Keratinocyte (primary cell): ENCODE measurements around the gene IRF9. TPM values are rescaled to one million over a fixed set of nuclear protein-coding genes. Genes with fewer than 3 reads are reported as not detected.

Source experiments
- DNase-seq: peaks from one replicate; pipeline ENCODE4 v3.0.0-alpha.2; 2011; ENCODE audit warnings: low read depth, missing footprints, low spot score
- FAIRE-seq: peaks from 2 replicates; lab custom pipeline; 2011; peaks lifted over from hg19 to GRCh38; lab: Jason Lieb, UNC
- H2AFZ ChIP-seq: 2 replicates; pipeline ENCODE4 v1.6.0; 2012; ENCODE audit warnings: low read length, control low read depth, inconsistent platforms; ENCODE audit not compliant: control insufficient read depth
- H3K27ac ChIP-seq: 2 replicates; pipeline ENCODE4 v1.5.1; 2011; ENCODE audit warnings: low read length; ENCODE audit not compliant: control insufficient read depth, insufficient read depth
- H3K27me3 ChIP-seq: 3 replicates; pipeline ENCODE4 v1.6.0; 2011; ENCODE audit warnings: low read length; ENCODE audit not compliant: control insufficient read depth, insufficient read depth; ENCODE audit errors: extremely low read depth
- H3K36me3 ChIP-seq, 2 experiments: 2 replicates in 1 of 2; 3 replicates in 1 of 2; pipeline ENCODE4 v1.5.1; 2011; ENCODE audit warnings: low read length in 2 of 2, mild to moderate bottlenecking in 1 of 2; ENCODE audit not compliant: control insufficient read depth in 2 of 2, insufficient read depth in 2 of 2; ENCODE audit errors: extremely low read depth in 1 of 2
- H3K4me1 ChIP-seq: 3 replicates; pipeline ENCODE4 v1.5.1; 2011; ENCODE audit warnings: low read length; ENCODE audit not compliant: control insufficient read depth, insufficient read depth; ENCODE audit errors: extremely low read depth
- H3K4me2 ChIP-seq: 3 replicates; pipeline ENCODE4 v1.6.0; 2011; ENCODE audit warnings: low read depth, low read length; ENCODE audit not compliant: control insufficient read depth, insufficient read depth; ENCODE audit errors: extremely low read depth
- H3K4me3 ChIP-seq, 3 experiments: fragments of 200-600 bp in 1 of 3; sonication (generic) in 1 of 3; 2 replicates in 2 of 3; 3 replicates in 1 of 3; pipeline ENCODE4 v1.5.1; 2011 to 2016; ENCODE audit warnings: low read length in 3 of 3, mild to moderate bottlenecking in 3 of 3, control low read depth in 2 of 3, inconsistent platforms in 1 of 3, low read depth in 1 of 3, mixed read lengths in 1 of 3, mixed run types in 1 of 3, moderate library complexity in 1 of 3; ENCODE audit not compliant: control insufficient read depth in 2 of 3, insufficient read depth in 2 of 3; ENCODE audit errors: extremely low read depth in 1 of 3
- H3K79me2 ChIP-seq: 2 replicates; pipeline ENCODE4 v1.6.0; 2012; ENCODE audit warnings: low read length; ENCODE audit not compliant: control insufficient read depth, insufficient read depth
- H3K9ac ChIP-seq: 3 replicates; pipeline ENCODE4 v1.6.0; 2011; ENCODE audit warnings: low read length; ENCODE audit not compliant: control insufficient read depth, insufficient read depth; ENCODE audit errors: extremely low read depth
- H3K9me1 ChIP-seq: 3 replicates; pipeline ENCODE4 v1.6.0; 2011; ENCODE audit warnings: low read length; ENCODE audit not compliant: control insufficient read depth, insufficient read depth; ENCODE audit errors: extremely low read depth
- H3K9me3 ChIP-seq: 2 replicates; pipeline ENCODE4 v1.5.1; 2012; ENCODE audit warnings: low read depth, low read length; ENCODE audit not compliant: control insufficient read depth
- H4K20me1 ChIP-seq: 3 replicates; pipeline ENCODE4 v1.6.0; 2011; ENCODE audit warnings: low read length; ENCODE audit not compliant: control insufficient read depth, insufficient read depth; ENCODE audit errors: extremely low read depth
- EZH2 ChIP-seq: IDR thresholded peaks from one replicate; pipeline ENCODE4 v1.6.1; 2012; ENCODE audit warnings: inconsistent platforms, mild to moderate bottlenecking, low read length, moderate library complexity
- dilution Hi-C: fragments of 300-500 bp; cut with MboI; formaldehyde crosslinking; loops from one replicate; pipeline ENCODE4 v1.7.0; 2020; ENCODE audit warnings: low sequenced_read_pairs; ENCODE audit not compliant: extremely low pct_ligation_motif_present
- polyA plus RNA-seq, 5 experiments: library from polyadenylated mRNA; depleted of rRNA in 3 of 5; stranded (reverse) in 3 of 5; stranded (forward) in 1 of 5; unstranded in 1 of 5; fragments of >200 nt; gene quantifications; 1 replicate in 1 of 5; 2 replicates in 3 of 5; 3 replicates in 1 of 5; pipeline versions ENCODE4 v1.2.1 to v1.2.3, GENCODE V29; 2011 to 2012; ENCODE audit warnings: missing spikeins in 2 of 5, low read depth in 1 of 5, low replicate concordance in 1 of 5
- TF ChIP-seq, protein P1 (sequence below), 3 experiments: IDR thresholded peaks in 1 of 3; conservative IDR thresholded peaks in 1 of 3; optimal IDR thresholded peaks in 1 of 3; 2 replicates in 2 of 3; 3 replicates in 1 of 3; pipeline versions ENCODE3 to v1.5.1; 2011; ENCODE audit warnings: low read length in 3 of 3, mild to moderate bottlenecking in 3 of 3, moderate library complexity in 2 of 3, control low read depth in 1 of 3, inconsistent platforms in 1 of 3; ENCODE audit not compliant: insufficient read depth in 2 of 3; ENCODE audit errors: extremely low read depth in 1 of 3

The IRF9 gene
- polyA plus RNA-seq, 1 donor (not counting 4 experiments of a cell fraction or from before 2014, with no cell fraction given): 117 TPM

DNA sequence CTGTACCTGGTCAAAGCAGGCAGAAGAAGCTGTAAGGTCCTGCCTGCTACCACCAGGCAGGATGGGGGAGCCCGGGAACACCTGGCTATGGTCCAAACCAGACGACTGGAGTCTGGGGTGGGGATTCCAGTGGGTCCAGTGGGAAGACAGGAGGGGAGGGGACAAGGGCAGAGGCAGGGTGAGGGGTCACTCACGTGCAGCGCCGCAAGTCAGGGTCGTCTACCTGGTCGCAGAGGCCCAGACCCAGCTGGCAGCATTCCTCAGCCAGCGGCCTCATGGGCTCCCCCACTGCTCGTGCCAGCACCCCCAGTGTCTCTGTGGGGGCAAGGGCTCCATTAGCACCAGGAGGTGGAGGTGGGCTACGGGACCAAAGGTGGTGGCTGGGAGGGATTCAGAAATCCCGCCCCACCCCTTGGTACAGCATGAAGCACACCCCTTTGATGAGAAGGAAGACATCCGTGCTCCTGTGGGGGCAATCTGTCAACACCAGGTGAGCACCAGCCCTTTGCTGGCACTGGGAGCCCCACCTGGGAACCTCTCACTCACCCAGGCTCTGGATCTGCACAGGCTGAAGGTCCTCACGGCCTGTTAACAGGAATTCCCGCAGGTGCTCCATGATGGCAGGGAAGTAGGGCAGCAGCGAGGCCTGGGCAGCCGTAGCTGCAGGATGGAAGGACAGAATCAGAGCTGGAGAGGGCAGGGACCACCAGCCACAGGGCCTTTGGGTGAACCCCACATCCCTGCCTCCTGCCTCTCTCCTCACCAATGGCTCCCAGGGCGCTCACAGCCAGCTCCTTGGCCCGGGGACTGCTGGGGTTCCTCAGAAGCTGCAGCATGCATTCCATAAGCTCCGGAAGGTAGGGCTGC is 23.3 kb downstream of the IRF9 start:
- no peak overlapping the region for H2AFZ ChIP-seq
- TF ChIP-seq, protein P1, sequence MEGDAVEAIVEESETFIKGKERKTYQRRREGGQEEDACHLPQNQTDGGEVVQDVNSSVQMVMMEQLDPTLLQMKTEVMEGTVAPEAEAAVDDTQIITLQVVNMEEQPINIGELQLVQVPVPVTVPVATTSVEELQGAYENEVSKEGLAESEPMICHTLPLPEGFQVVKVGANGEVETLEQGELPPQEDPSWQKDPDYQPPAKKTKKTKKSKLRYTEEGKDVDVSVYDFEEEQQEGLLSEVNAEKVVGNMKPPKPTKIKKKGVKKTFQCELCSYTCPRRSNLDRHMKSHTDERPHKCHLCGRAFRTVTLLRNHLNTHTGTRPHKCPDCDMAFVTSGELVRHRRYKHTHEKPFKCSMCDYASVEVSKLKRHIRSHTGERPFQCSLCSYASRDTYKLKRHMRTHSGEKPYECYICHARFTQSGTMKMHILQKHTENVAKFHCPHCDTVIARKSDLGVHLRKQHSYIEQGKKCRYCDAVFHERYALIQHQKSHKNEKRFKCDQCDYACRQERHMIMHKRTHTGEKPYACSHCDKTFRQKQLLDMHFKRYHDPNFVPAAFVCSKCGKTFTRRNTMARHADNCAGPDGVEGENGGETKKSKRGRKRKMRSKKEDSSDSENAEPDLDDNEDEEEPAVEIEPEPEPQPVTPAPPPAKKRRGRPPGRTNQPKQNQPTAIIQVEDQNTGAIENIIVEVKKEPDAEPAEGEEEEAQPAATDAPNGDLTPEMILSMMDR (optimal IDR thresholded peaks at IDR 0.05 in 1 of 3, IDR thresholded peaks at IDR 0.05 in 1 of 3, conservative IDR thresholded peaks at IDR 0.05 in 1 of 3; ENCODE audit: extremely low read depth in 1 of 3, insufficient read depth in 2 of 3, low read length in 3 of 3): no peak
- no peak for TF ChIP-seq EZH2
- DNase-seq (no peak), FAIRE-seq (no peak)
- H3K27ac ChIP-seq: no peak overlapping the region
- no peak overlapping the region for H3K4me2 ChIP-seq
- H4K20me1 ChIP-seq: peaks cover 11% of the 10 kb centered on the region
- H3K9ac ChIP-seq: no peak overlapping the region
- peaks cover 12% of the 10 kb centered on the region for H3K79me2 ChIP-seq
- peaks cover 15% of the 10 kb centered on the region for H3K4me1 ChIP-seq
- peaks cover 45 to 58% of the 10 kb centered on the region in 2 experiments for H3K36me3 ChIP-seq
- H3K9me3 ChIP-seq: no peaks in the 10 kb centered on the region
- H3K27me3 ChIP-seq: no peaks in the 10 kb centered on the region
- dilution Hi-C loops: no loop called here
- no peak overlapping the region for H3K4me3 ChIP-seq
- no peaks in the 10 kb centered on the region for H3K9me1 ChIP-seq

DNA sequence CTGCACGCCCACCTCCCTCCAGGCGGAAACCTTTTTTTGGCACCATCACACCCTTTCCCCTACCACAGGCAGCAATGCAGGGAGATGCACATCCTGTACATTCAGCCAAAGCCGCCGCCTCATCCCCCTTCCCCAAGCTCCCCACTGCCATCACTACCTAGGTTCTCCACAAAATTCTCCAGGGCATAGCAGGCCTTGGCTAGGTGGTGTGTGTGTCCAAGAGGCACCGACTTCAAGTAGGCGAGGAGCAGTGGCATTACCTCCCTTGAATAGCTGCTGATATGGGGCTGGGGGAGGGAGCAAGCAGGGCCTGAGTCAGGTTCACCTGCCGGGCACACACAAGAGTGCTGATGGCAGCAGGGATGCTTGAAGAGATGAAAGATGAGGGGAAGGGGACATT is 24.0 kb downstream of the IRF9 start:
- H3K79me2 ChIP-seq: peaks cover 12% of the 10 kb centered on the region
- no peak for FAIRE-seq
- H3K9me1 ChIP-seq: no peaks in the 10 kb centered on the region
- dilution Hi-C loops: no loop called here
- no peak overlapping the region for H3K27ac ChIP-seq
- H3K9me3 ChIP-seq: no peaks in the 10 kb centered on the region
- no peak overlapping the region for H3K9ac ChIP-seq
- H2AFZ ChIP-seq: no peak overlapping the region
- no peak overlapping the region for H3K4me2 ChIP-seq
- H3K36me3 ChIP-seq: peaks cover 47 to 51% of the 10 kb centered on the region in 2 experiments
- H3K4me3 ChIP-seq: no peak overlapping the region
- peaks cover 6% of the 10 kb centered on the region for H4K20me1 ChIP-seq
- H3K4me1 ChIP-seq: peaks cover 15% of the 10 kb centered on the region
- no peak for TF ChIP-seq EZH2
- TF ChIP-seq, protein P1 (optimal IDR thresholded peaks at IDR 0.05 in 1 of 3, IDR thresholded peaks at IDR 0.05 in 1 of 3, conservative IDR thresholded peaks at IDR 0.05 in 1 of 3; ENCODE audit: extremely low read depth in 1 of 3, insufficient read depth in 2 of 3, low read length in 3 of 3): no peak
- no peaks in the 10 kb centered on the region for H3K27me3 ChIP-seq
- no peak for DNase-seq
